Tibial nerve (tissue), 4 donors: ENCODE data around the gene SLC12A8. TPM values are rescaled to one million over a fixed set of nuclear protein-coding genes. Genes with fewer than 3 reads are reported as not detected.

Experiments used
- DNase-seq, 2 donors: peaks; one replicate each; pipeline ENCODE4 v3.0.0-alpha.2; 2019; ENCODE audit warnings: low spot score in 2 of 2
- H3K27ac ChIP-seq, 4 donors: fragments of 200-600 bp; sonication (generic) in 3 of 4; one replicate each; pipeline ENCODE4 v1.5.1; 2017 to 2019; ENCODE audit warnings: mild to moderate bottlenecking in 1 of 4
- H3K27me3 ChIP-seq, 2 donors: fragments of 200-600 bp; sonication (generic) in 1 of 2; one replicate each; pipeline versions ENCODE4 v1.5.1 to v1.6.0; 2017 to 2019
- H3K36me3 ChIP-seq, 3 donors: fragments of 200-600 bp; sonication (generic); one replicate each; pipeline ENCODE4 v1.5.1; 2018 to 2019
- H3K4me1 ChIP-seq, 4 donors: fragments of 200-600 bp; sonication (generic) in 3 of 4; one replicate each; pipeline ENCODE4 v1.5.1; 2017 to 2019
- H3K4me3 ChIP-seq, 4 donors: fragments of 200-600 bp; sonication (generic) in 3 of 4; one replicate each; pipeline ENCODE4 v1.5.1; 2017 to 2019; ENCODE audit warnings: mild to moderate bottlenecking in 1 of 4, moderate library complexity in 1 of 4
- H3K9me3 ChIP-seq, 4 donors: fragments of 200-600 bp; sonication (generic) in 3 of 4; one replicate each; pipeline ENCODE4 v1.5.1; 2017 to 2019
- CTCF ChIP-seq, 5 experiments: fragments of 200-600 bp in 3 of 5; fragments of 450-650 bp in 2 of 5; sonication (generic) in 3 of 5; IDR thresholded peaks; one replicate each; pipeline ENCODE4 v1.5.1; 2016 to 2019; ENCODE audit warnings: antibody characterized with exemption in 5 of 5, mild to moderate bottlenecking in 3 of 5, moderate library complexity in 2 of 5
- EP300 ChIP-seq, 2 donors: sonication (generic); formaldehyde crosslinking; IDR thresholded peaks; one replicate each; pipeline ENCODE4 v1.6.1; 2017; ENCODE audit warnings: antibody characterized with exemption in 2 of 2, mild to moderate bottlenecking in 1 of 2
- POLR2A ChIP-seq, 2 donors: fragments of 450-650 bp; IDR thresholded peaks; one replicate each; pipeline ENCODE4 v1.6.1; 2017; ENCODE audit warnings: antibody characterized with exemption in 2 of 2, mild to moderate bottlenecking in 2 of 2, moderate library complexity in 2 of 2
- WGBS, 2 donors: methylation state at CpG; one replicate each; pipeline ENCODE4 v1.1.5; 2018; 5-methylcytosine and 5-hydroxymethylcytosine counted together
- total RNA-seq, 4 donors: library from RNA; depleted of rRNA; stranded (reverse); fragments of >200 nt; gene quantifications; one replicate each; pipeline ENCODE4 v1.1.0, GENCODE V29; 2016

The SLC12A8 gene
- total RNA-seq, 4 donors from 2014 or later, result 0.42 to 1.5 (median 0.84) TPM

DNA sequence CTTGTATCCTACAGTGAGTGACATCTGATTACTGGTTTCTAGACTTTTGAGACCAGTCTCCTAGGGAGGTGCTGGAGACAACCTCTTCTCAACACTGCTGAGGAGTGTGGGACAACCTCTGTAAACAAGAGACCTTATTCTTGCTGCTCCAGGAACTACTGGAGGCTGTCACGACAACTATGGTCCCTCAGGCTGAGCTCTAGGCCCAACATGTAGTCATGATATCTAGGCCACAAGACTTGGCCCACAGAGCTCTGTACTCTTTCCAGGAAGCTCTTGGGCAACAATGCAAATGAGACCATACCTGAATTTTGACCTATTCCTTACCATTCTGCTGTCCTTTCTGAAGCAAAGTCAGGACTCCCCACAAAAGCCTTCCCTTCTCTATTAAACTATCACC is 132.5 kb downstream of the SLC12A8 start:
- Histone ChIP-seq H3K4me3 (no peak overlapping the region), H3K4me1 (no peaks in the 10 kb centered on the region), H3K27ac (no peak overlapping the region), H3K36me3 (no peaks in the 10 kb centered on the region), H3K9me3 (no peaks in the 10 kb centered on the region), H3K27me3 (no peaks in the 10 kb centered on the region)
- TF ChIP-seq CTCF (IDR thresholded peaks at IDR 0.05) (no peak), POLR2A (IDR thresholded peaks at IDR 0.05) (no peak), EP300 (IDR thresholded peaks at IDR 0.05) (no peak)
- 83 to 100% methylated on average over 1 of the region's 1 CpG for WGBS, 2 donors
- no peak for DNase-seq

DNA sequence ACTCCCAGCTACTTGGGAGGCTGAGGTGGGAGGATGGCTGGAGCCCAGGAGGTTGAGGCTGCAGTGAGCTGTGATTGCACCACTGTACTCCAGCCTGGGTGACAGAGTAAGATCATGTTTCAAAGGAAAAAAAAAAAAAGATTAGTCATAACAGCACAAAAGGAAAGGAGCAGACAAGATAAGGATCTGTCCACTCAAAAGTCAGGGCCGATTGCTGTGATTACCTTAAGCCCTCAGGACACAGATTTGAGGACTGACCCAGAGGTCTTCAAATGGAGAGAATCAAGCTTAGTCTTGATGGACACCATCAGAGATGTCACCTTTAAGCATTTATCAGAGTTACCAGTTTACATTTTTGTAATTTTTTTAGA is 132.9 kb downstream of the SLC12A8 start:
- no peak overlapping the region for H3K27ac ChIP-seq
- H3K4me3 ChIP-seq, result no peak overlapping the region
- H3K4me1 ChIP-seq, result no peaks in the 10 kb centered on the region
- TF ChIP-seq POLR2A (IDR thresholded peaks at IDR 0.05), result no peak
- no peak for DNase-seq
- H3K36me3 ChIP-seq, result no peaks in the 10 kb centered on the region
- no peaks in the 10 kb centered on the region for H3K27me3 ChIP-seq
- H3K9me3 ChIP-seq, result no peaks in the 10 kb centered on the region
- WGBS, 2 donors, result 72 to 77% methylated on average over 1 of the region's 1 CpG

- no peaks in the 10 kb centered on the region for H3K9me3 ChIP-seq
- no peak for DNase-seq
- no peak overlapping the region for H3K27ac ChIP-seq
- no peak overlapping the region for H3K4me3 ChIP-seq
- H3K4me1 ChIP-seq, result no peaks in the 10 kb centered on the region
- no peaks in the 10 kb centered on the region for H3K27me3 ChIP-seq
- H3K36me3 ChIP-seq, result no peaks in the 10 kb centered on the region
- WGBS, 2 donors, result 77 to 79% methylated on average over 6 of the region's 6 CpGs
- TF ChIP-seq CTCF (IDR thresholded peaks at IDR 0.05) (no peak), EP300 (IDR thresholded peaks at IDR 0.05) (no peak), POLR2A (IDR thresholded peaks at IDR 0.05) (no peak)
Measured at GRCh38 chr3:125078951-125079674, 133.4 kb downstream of the SLC12A8 start.

- H3K27ac ChIP-seq, result no peak overlapping the region
- no peaks in the 10 kb centered on the region for H3K27me3 ChIP-seq
- 96 to 98% methylated on average over 3 of the region's 3 CpGs for WGBS, 2 donors
- no peak for TF ChIP-seq EP300 (IDR thresholded peaks at IDR 0.05)
- TF ChIP-seq CTCF (IDR thresholded peaks at IDR 0.05), result no peak
- no peak for TF ChIP-seq POLR2A (IDR thresholded peaks at IDR 0.05)
- H3K4me3 ChIP-seq, result no peak overlapping the region
- no peaks in the 10 kb centered on the region for H3K4me1 ChIP-seq
- H3K9me3 ChIP-seq, result no peaks in the 10 kb centered on the region
- no peaks in the 10 kb centered on the region for H3K36me3 ChIP-seq
- DNase-seq, result no peak
Measured at GRCh38 chr3:125077864-125078263, 134.7 kb downstream of the SLC12A8 start.

DNA sequence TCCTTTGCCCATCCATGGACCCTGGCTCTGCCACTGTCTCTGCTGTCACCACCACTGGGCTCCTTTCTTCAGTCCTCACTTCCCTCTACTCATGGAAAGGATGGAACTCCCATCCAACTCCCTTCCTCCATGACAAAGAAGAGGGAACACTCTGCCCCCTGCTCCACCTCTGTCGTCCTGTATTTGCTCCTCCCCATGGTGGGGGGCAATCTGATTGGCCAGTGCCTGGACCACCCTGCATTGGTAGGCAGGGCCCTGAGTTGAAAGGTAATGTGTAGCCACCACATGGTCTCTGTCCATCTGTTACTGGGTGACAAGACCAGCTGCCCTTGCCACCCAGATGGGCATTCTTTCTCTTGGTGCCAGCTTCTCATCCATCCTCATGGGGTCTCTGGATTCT is 136.1 kb downstream of the SLC12A8 start:
- 42 to 47% methylated on average over 1 of the region's 1 CpG for WGBS, 2 donors
- H3K4me1 ChIP-seq, result no peaks in the 10 kb centered on the region
- H3K9me3 ChIP-seq, result no peaks in the 10 kb centered on the region
- DNase-seq, result no peak
- TF ChIP-seq POLR2A (IDR thresholded peaks at IDR 0.05) (no peak), CTCF (IDR thresholded peaks at IDR 0.05) (no peak)
- H3K4me3 ChIP-seq, result no peak overlapping the region
- H3K27me3 ChIP-seq, result no peaks in the 10 kb centered on the region
- H3K27ac ChIP-seq, result no peak overlapping the region
- H3K36me3 ChIP-seq, result no peaks in the 10 kb centered on the region

- 52 to 69% methylated on average over 3 of the region's 3 CpGs for WGBS, 2 donors
- H3K27ac ChIP-seq, result no peak overlapping the region
- H3K9me3 ChIP-seq, result no peaks in the 10 kb centered on the region
- no peaks in the 10 kb centered on the region for H3K36me3 ChIP-seq
- no peak for TF ChIP-seq EP300 (IDR thresholded peaks at IDR 0.05)
- no peak for TF ChIP-seq POLR2A (IDR thresholded peaks at IDR 0.05)
- no peak for TF ChIP-seq CTCF (IDR thresholded peaks at IDR 0.05)
- no peaks in the 10 kb centered on the region for H3K27me3 ChIP-seq
- no peaks in the 10 kb centered on the region for H3K4me1 ChIP-seq
- H3K4me3 ChIP-seq, result no peak overlapping the region
- DNase-seq, result no peak
Measured at GRCh38 chr3:125075738-125076137, 136.8 kb downstream of the SLC12A8 start.
